ENCODE data around the gene CADM1.
A peak's percentile ranks its signal among the peaks of the same experiment; 100 is the strongest.

Gene CADM1

DNA sequence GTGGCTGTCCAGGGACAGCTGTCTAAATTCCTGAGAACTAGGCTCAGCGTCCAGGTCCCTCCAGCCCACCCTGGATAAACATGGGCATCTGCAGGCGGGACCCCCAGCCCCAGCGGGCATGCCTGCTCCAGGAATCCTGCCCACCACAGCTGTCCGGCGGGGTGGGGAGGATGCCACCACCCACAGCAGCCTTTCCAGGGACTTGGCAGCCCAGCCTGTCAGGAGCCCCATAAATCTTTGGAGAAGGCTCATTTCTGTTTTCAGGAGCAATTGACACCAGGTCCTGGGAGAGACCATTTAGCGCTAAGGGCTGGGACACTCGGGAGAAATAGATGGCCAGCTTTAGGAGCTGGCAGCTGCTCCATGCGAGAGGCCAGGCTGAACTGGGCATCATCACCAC, 358.9 kb downstream of the CADM1 start:
- no peak for DNase-seq (ENCODE audit: low spot score)

DNA sequence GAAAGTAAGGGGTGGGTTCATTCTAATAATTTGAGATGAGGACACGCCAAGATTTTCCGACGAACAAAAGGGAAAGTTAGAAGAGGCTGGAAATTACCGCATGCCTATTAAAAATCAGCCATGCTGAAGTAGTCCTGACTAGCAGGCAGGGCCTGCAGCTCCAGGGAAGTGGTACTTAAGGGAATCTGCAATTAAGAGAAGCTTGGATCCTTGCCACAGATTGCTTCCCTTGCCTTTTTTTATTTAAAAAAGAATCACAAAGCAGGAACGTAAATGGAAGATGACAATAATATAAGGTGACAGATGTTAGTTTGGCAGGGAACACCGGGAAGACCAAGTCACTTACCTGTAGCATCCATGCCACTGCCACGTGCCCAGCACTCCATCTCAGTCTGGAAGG, 359.3 kb downstream of the CADM1 start:
- DNase-seq (ENCODE audit: low spot score) = no peak

DNA sequence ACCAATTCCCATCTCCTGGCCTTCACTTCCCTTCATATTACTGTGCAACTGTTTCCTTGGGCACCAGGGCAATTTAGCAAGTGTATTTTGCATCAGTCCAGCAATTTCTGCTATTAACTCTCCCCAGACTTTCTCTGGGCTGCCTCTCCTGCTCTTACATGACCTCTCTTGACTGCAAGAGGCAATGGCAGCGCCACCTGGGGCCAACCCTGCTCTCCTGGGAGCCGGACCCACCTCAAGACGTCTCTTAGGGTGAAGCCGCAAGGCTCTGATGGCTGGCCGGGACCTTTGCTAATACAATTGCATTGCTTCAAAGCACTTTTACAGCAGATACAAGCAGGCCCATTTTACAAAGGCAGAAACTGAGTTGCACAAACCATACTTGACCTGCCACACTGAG, 360.2 kb downstream of the CADM1 start:
- DNase-seq (ENCODE audit: low spot score) = no peak

DNA sequence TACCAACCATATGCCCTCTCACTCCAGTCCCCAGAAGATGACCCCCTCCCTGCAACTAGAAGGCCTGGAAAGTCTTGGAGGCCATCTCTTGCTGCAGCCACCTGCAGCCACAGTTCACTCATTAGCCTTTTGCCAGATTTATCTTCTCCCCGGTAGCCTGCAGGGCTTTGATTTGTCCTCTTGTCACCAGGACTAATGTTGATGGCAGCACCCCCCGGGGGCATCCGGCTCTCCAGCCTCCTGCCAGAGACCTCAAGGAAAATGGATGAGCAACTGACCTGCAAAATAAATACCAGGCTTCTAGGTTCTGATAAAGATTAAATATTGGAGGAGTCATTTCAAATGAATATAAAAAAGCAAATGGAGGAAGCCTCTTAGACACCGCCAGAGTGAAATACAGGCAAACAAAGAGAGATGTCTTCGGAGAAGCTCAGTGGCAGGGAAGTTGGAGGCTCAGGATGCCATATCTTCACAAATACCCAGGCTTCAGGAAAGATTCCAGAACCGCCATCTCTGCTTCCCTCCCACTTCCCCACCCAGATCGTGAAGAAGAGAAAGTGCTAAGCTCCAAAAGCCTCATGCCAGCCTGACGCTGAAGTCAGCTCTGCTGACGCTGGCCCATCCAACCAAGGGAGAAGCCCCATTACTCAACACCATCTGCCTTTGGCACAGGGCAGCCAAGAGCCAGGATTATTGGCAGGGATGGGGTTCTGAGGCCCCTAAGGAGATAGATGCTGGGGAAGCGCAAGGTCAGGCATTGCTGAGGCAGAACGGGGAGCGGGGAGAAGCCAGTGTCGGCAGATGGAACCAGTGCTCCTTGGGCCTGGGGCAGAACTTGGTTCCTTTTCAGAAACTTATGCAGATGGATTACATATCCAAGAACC, 362.7 kb downstream of the CADM1 start:
- no peak for DNase-seq (ENCODE audit: low spot score)

DNA sequence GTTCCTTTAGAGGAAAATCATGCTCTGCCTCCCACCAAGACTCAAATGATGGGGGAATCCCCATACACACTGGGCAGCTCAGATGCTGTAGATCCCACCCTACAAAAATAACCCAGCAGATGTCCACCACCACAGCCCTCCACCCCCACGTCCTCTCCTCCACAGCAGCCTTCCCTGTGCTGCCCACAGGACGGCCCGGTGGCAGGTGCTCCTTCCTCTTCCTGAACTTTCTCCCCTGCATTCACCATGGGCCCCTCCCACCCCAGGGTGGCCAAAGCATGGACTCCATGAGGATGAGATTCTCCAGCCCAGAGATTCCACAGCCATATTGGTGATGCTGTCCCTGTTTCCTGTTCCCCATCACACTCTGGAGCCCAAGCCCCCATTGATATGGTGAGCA, 368.3 kb downstream of the CADM1 start:
- DNase-seq (ENCODE audit: low spot score) = no peak

DNA sequence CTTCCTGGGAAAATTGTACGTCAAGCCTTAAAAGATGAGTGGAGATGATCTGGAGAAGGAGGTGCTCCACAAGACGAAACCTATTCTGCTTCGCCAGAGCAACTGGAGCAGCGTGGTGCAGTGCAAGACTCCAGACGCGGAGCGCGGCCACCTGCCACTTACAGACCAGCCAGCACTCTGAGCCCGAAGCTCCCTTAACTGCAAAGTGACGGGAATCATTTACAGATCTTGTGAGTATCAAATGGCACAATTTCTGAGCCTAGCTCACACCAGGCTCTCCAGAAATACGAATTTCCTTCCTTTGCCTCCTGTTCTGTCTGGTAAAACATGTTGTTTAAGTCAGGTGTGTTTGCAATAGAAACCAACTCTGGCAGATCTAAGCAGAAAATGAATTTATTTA, 369.3 kb downstream of the CADM1 start:
- no peak for DNase-seq (ENCODE audit: low spot score)

DNA sequence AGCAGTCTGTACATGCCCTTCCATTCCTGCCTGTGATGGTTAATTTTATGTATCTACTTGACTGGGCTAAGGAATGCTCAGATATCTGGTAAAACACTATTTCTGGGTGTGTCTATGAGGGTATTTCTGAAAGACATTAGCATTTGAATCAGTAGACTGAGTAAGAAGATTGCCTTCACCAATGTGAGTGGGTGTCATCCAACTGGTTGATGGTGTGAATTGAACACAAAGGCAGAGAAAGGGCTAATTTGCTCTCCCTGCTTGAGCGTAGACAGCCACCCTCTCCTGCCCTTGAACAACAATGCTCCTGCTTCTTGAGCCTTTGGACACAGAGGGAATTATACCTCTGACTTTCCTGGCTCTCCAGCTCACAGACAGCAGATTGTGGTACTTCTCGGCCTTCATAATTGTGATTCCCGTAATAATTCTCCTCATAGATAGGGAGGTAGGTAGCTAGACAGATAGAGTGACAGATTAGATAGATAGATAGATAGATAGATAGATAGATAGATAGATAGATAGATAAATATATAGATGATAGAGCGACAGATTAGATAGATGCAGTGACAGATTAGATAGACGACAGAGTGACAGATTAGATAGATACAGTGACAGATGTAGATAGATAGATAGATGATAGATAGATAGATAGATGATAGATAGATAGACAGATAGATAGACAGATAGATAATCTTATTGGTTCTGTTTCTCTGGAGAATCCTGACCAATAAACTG, 370.6 kb downstream of the CADM1 start:
- no peak for DNase-seq (ENCODE audit: low spot score)

DNA sequence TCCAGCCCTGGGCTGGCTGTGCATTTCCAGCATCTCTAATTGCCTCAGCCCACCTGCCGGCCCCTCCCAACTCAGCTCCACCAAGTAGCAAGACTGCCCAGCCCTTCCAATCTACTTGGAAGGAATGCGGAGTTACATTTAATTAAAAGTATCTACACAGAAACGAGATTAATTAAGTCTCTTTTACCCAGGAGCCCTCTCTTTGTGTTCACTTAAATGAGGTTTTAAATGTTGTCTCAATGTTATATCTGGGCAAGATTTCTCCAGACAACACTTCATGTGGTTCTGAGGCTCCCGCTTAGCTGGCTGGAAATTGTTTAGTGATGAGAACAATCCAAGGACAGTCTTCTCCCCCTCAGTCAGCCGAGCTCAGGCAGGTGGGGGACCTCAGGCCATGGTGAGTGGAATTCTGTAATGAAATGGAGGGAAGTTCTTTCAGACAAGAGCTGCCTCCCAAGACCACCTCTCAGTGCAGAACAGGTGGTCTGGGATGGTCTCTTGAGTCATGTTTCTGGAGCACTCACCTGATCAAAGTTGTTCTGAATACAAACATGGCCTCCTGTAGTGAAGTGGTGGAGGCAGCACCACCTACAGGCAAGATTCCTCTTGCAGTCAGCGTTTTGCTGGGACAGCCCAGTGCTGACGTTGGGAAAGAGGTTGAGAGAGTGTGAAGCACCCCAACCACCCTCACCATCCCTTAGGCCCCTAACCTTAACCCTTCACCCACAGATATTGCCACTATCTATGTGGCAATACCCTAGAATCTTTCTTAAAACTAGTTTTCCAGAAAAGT, 371.6 kb downstream of the CADM1 start:
- DNase-seq (ENCODE audit: low spot score) = peak; percentile 23

DNA sequence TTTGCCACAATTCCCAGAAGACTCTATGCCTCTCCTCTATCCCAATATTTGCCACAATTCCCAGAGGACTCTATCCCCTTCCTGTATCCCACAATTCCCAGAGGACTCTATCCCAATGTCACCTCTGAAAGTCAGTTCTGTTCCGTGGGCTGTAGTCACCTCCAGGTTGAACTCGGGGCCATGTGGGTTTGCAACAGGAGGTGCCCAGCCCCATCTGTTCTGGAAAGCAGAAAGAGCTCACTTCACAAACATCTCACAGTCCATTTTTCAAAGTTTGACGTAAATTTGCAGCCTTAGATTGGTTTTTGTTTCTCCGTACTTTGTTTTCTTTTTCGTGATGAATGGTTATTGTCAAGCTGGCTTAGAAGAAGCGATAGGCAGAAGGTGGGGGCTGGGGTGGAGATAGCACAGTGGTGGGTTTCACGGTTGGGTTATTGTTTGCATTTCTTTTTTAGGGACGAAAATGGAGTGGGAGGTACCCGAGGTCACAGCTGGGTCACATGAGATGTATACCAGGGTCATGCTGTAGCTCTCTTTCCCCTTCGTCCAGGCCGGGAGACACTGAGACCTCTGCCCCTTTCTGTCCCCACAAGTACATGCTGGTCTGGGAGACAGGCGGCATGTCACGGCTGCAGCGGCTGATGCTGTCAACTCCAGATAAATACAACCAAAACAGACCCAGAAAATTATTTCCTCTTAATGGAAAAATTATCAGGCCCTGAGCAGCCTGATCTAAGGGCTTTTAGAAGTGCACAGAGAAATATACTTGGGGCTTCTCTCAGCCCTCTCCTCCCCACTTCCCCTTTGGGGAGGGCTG, 374.5 kb downstream of the CADM1 start:
- DNase-seq (ENCODE audit: low spot score) = no peak

DNA sequence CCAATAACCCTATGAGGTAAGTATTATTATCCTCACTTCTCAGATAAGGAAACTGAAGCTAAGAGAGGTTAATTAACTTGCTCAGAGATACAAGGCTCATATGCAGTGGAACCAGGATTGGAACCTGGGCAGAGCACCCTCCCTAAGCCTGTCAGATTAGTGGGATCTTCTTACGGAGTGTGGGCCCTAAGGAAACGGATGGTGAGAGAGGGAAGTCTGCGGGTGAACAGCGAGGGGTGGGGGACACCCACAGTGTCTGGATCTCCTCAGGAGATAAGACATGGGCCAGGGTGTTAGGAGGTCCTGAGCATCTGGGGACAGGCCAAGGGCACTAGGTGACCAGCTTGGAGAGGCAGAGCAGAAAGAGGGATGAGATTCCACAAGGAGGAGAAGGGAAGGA, 376.0 kb downstream of the CADM1 start:
- DNase-seq (ENCODE audit: low spot score) = no peak

DNA sequence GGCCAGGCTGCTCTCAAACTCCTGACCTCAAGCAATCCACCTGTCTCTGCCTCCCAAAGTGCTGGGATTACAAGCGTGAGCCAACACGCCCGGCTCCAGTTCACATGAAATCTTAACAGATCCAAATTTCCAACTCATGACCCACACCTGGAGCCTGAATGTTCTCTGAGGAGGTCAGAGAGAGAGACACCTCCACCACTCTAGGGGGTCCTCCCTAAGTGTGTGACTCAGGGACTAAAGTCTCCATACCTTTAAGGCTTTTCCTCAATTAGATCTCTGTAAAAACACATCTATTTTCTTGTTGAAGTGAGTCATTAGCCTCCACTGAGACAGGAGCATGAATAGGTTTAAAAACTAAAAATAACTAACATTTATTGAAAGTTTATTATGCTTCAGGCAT, 376.4 kb downstream of the CADM1 start:
- DNase-seq (ENCODE audit: low spot score) = no peak

DNA sequence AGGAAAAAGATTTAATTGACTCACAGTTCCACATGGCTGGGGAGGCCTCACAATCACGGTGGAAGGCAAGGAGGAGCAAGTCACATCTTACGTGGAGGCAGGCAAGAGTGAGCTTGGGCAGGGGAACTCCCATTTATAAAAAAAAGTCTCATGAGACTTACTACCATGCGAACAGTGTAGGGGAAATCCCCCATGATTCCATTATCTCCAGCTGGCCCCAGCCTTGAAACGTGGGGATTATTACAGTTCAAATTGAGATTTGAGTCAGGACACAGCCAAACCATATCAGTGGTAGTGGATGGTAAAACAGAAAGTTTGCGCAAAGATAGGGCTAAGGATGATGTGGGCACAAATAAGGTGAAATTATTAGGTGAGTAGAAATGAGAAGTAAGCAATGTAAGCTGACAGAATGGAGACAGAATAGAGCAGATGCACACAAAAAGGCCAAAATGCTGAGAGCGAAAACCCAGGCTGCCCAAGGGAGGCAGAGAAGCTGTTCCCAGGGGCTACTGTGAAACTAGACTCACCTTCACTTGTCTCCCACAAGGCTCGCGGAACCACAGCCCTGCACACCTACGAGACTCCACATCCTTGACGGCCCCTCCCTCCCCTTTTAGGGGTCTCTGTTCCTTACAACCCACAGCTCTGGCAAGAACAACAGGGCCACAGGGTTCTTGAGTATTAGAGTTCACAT, 377.6 kb downstream of the CADM1 start:
- no peak for DNase-seq (ENCODE audit: low spot score)

DNA sequence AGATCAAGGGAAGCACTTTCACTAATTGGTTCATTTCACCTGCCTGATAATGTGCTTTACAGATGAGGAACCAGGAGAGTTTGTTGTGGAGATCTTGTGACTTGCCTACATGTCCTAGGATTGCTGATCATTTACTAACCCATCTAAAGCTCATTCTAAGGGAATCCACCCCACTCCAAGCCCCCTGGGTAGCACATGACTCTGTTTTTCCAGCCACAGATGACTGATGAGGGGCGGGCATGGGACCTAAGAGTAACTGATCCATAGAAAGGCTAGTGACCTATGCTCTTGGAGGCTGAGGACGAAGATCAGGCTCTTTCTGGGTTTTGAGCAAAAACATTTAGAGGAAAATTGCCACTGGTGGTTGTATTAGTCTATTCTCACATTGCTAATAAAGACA, 378.1 kb downstream of the CADM1 start:
- no peak for DNase-seq (ENCODE audit: low spot score)

DNA sequence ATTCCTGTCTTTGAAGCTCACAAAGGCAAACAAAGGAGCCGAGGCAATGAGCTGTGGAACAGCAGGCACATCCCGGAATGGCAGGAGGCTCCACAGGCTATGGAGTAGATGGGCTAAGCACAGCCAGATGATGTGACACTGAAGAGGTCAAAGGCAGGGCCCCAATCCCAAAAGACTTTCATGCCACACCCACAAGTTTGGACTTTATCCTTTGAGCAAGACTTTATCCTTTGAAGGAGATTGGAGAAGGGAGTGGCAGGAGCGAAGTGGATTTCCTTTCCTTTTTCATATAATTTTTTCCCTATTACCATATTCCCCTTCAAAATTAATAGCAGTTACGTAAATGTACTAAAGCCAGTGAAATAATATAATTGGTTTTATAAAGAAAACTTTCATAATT, 379.4 kb downstream of the CADM1 start:
- DNase-seq (ENCODE audit: low spot score) = no peak

DNA sequence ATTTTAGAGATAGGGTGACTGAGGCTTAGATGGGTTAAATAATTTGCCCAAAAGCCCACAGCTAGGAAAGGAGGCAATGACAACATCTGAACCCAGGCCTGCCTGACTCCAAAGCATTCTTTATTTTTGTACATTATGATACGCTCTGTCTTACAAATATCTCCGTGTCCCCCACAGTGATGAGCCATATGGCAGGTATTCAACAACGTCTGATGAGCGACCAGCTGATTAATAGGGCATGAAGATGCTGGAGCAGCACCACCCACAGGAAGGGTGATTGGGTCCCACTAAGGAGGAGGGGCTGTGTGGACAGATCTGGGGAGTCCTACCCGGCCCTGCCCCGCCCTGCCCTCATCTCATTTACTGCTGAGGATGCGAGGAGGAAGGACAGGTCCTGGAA, 380.6 kb downstream of the CADM1 start:
- no peak for DNase-seq (ENCODE audit: low spot score)

DNA sequence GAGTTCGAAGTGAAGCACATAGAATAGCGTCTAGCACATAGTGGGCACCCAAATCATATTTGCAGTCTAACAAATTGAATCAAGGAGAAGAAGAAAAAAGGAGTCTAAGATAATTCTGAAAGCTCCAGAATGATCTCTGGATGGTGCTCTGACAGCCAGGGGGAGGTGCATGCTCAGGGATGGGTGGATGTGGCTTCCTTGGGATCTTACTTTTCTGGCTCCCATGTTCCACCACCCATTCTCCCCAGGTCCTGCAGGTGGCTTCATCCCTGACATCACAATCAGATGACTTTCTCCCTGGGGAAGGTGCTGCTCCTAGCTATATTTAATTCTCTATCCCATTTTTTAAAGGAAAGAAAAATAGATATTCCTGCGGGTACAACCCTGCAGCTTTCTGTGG, 381.9 kb downstream of the CADM1 start:
- no peak for DNase-seq (ENCODE audit: low spot score)

All from iPS-NIHi11 (cell line).